Measurements from ENCODE around the gene FYN. TPM values are rescaled to one million over a fixed set of nuclear protein-coding genes. Genes with fewer than 3 reads are reported as not detected.

FYN gene
- total RNA-seq, 2 donors from 2014 or later, result 287 to 304 TPM

DNA sequence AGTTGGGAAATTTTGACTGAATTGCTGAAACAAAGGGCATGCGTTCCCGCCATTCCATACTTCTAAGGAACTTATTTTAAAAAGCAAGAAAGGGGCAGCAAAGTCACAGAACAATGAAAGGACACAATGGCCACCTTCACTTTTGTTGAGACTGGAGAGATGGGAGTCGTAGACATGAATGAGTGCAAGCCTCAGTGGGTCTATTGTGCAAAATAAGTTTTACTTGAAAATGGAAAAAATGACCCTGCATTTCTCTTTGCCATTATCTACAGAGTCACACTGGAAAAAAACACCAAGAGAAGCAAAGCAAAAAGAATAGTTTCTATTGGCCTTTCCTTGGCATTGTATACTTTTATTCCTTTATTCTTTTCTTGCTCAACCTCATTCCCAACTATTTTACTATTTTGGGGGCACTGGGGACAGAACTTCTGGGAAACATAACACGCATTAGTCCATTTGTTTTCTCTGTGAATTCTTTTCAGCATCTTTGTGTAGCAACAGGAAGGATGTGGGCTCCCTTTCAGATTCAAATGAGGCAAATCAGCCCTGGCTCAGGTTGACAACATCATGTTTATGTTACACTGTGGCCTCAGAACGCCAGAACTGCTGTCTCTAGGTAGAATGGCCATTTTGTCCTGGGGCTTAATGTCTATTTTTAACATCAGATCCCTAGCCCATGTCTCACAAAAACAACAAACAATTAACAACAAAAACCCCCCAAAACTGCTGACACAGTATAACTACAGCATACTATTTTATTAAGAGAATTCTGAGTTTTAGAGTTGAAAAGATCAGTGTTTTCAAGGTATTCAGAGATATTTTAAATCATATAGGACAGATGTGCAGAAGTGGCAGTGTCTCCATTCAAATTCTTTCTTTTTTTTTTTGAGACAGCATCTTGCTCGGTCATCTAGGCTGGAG lies 122.2 kb downstream of the FYN start:
- DNase-seq (ENCODE audit: low spot score in 2 of 2) (peak in 1 of 2 donors; percentile 56), ATAC-seq (peak; percentile 79 to 88)
- H3K36me3 Mint-ChIP-seq, result peaks cover 54 to 65% of the 10 kb centered on the region in 2 donors
- H3K27ac Mint-ChIP-seq, result peak overlapping the region; percentile 85 to 98
- peaks cover 0 to 4% of the 10 kb centered on the region in 2 donors for H3K9me3 Mint-ChIP-seq

DNA sequence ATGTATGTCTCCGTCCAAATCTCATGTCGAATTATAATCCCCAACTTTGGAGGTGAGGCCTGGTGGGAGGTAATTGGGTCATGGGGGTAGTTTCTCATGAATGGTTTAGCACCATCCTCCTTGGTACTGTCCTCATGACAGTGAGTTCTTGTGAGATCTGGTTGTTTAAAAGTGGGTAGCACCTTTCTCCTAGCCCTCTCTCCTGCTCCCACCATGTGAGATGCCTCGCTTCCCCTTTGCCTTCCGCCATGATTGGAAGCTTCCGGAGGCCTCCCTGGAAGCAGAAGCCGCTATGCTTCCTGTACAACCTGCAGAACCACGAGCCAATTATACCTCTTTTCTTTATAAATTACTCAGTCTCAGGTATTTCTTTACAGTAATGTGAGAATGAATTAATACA lies 123.1 kb downstream of the FYN start:
- no peak for DNase-seq (ENCODE audit: low spot score in 2 of 2)
- peak overlapping the region; percentile 85 to 98 for H3K27ac Mint-ChIP-seq
- peaks cover 0 to 4% of the 10 kb centered on the region in 2 donors for H3K9me3 Mint-ChIP-seq
- no peak for ATAC-seq
- H3K36me3 Mint-ChIP-seq, result peaks cover 51 to 61% of the 10 kb centered on the region in 2 donors

DNA sequence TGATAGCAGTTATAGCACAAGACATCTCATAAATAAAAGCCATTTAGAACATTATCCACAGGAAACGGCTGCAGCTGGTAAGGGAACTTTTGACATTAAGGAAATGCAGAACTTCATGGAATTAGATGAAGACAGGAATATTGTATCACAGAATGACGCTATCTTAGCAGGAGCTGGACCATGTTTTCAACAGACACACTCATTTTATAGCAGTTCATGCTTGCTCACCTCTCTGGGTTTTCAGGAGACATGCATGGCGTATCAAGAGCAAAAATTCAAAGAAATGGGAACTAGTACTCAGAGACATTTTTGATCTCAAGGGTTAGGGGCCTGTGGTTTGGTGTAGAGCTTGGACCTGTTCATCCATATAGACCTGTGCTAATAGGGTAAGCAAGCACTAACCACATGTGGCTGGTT lies 125.0 kb downstream of the FYN start:
- peaks cover 0 to 4% of the 10 kb centered on the region in 2 donors for H3K9me3 Mint-ChIP-seq
- H3K36me3 Mint-ChIP-seq, result peaks cover 41 to 57% of the 10 kb centered on the region in 2 donors
- no peak for ATAC-seq
- no peak for DNase-seq (ENCODE audit: low spot score in 2 of 2)
- peak overlapping the region; percentile 36 to 45 for H3K27ac Mint-ChIP-seq

DNA sequence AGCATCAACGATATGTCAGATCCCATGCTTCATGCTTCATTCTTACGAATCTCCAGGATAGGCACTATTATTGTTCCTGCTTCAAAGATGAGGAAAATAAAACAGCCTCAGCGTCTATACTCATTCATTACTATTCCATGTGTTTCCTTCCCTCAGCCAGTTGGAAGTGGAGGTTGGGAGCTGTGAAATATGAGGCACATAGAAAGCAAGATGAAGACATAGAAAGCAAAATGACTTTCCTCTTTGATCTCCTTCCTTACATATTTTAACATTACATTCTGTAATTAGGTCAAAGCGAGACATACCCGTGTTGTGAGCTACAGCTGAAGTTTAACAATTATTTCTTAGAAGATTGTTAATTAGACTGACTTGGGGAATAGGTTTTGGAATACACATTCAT lies 125.4 kb downstream of the FYN start:
- H3K9me3 Mint-ChIP-seq, result peaks cover 0 to 4% of the 10 kb centered on the region in 2 donors
- peak overlapping the region; percentile 36 to 45 for H3K27ac Mint-ChIP-seq
- ATAC-seq (no peak), DNase-seq (ENCODE audit: low spot score in 2 of 2) (no peak)
- peaks cover 38 to 57% of the 10 kb centered on the region in 2 donors for H3K36me3 Mint-ChIP-seq

DNA sequence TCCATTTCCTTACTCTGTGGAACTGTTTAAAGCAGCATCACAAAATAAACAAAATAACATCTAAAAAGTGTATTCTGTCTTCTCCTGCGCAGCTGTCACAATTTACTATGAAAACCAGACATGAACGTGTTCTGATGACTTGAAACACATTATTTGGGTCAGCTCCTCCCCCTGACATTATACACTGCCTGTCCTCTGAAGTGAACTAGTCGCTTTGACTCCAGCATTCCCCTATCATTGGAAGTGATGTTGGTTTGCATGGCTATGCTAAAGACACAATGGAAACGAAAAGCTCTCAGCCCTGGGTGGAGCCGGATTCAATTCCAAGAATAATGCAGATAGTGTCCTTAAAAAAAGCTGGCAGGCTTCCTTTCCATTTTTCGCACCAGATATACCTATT lies 125.9 kb downstream of the FYN start:
- peaks cover 0 to 3% of the 10 kb centered on the region in 2 donors for H3K9me3 Mint-ChIP-seq
- ATAC-seq (no peak), DNase-seq (ENCODE audit: low spot score in 2 of 2) (no peak)
- peak overlapping the region; percentile 36 to 45 for H3K27ac Mint-ChIP-seq
- H3K36me3 Mint-ChIP-seq, result peaks cover 34 to 57% of the 10 kb centered on the region in 2 donors

DNA sequence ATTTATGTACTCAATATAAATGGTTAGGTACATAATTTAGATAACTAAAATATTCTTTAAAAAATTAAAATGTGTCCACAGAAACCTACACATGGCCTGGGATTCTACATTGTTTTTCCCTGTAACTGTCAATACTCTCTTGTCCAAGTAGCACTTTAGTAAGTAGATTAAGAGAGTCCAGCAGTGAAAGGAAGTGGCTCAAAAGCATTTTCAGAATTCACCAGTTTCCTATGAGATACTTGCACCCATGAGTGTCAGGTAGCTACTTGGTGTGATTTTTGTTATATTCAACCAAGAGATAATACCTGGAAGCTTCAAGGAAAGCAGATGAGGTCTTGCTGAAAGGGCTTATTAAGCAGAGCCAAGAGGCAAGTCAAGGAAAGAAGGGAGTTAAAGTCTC lies 126.3 kb downstream of the FYN start:
- ATAC-seq (no peak), DNase-seq (ENCODE audit: low spot score in 2 of 2) (no peak)
- Mint-ChIP-seq H3K36me3 (peaks cover 31 to 57% of the 10 kb centered on the region in 2 donors), H3K9me3 (no peaks in the 10 kb centered on the region), H3K27ac (peak overlapping the region in 1 of 2 donors; percentile 36)

DNA sequence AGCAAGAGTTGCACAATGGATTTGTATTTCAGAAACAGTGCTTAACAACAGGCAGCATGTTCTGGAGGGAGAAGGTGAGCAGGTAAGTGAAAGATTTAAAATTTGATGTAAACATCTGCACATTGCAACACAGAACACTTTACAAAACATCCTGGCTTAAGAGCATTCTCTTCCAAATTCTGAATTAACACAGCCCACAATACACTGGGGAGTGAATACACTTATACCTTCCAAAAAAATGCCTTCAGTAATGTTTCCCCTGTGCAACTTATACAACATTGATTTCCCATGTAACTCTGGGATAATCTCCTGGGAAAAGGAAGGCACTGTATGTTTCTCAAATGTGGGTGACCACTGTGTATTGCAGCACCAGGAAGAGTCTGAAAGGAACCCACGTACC lies 127.6 kb downstream of the FYN start:
- ATAC-seq (no peak), DNase-seq (ENCODE audit: low spot score in 2 of 2) (no peak)
- peak overlapping the region; percentile 66 to 84 for H3K27ac Mint-ChIP-seq
- H3K36me3 Mint-ChIP-seq, result peaks cover 40 to 68% of the 10 kb centered on the region in 2 donors
- H3K9me3 Mint-ChIP-seq, result no peaks in the 10 kb centered on the region

DNA sequence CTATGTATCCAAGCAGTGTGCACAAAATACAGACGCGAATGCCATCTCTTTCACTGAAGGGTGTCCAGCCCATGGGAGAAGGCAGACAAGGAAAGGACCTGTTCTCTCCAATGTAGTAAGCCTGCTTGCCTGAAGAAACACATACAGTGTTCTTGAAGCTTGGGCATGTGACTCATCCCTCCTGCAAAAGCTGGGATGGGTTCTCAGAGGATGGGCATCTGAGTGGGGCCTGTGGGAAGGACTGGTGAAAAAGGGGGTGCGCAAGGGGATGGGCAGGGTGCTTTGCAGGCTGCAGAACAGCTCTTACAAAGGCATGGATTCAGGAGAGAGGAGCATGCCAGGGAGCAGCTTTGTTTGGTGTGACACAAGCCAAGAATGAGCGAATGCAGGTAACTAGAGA lies 128.1 kb downstream of the FYN start:
- Mint-ChIP-seq H3K36me3 (peaks cover 39 to 68% of the 10 kb centered on the region in 2 donors), H3K27ac (peak overlapping the region; percentile 66 to 84), H3K9me3 (no peaks in the 10 kb centered on the region)
- no peak for DNase-seq (ENCODE audit: low spot score in 2 of 2)
- ATAC-seq, result no peak

DNA sequence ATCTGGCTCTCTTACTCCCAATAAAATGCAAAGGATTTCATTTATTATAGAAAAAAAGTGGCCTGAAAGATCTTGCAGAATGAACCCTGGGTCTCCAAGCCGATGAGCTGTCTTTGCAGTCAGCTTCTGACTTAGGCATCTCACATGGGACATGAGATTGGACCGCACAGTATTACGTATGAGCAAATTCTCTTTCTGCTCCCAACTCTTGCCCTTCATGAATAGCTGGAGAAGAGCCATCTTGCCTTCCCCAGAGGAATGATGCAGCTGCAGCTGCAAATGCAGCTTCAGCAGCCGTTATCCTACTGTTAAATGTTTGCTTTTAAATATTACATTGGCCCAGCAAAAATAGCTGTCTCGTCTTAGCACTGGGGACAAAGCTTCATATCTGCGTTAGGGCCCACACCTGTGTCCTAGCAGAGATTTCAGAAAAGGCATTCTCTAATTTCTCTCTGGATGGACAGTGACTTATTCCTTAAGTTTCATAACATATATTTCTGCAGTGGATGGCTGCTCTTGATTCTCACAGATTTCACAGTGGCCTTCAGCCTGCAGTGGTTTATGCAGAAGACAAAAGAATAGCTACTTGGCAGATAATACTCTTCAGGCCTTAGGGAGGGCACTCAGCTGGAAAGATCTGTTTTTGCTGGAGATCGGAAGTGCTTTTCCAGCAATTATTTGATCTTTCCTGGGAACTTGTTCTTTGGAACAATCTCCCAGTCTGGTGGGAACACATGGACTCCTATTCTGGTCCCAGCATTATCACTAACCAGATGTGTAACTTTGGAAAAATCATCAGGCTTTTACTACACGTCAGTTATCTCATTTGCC lies 129.2 kb downstream of the FYN start:
- no peak for DNase-seq (ENCODE audit: low spot score in 2 of 2)
- H3K9me3 Mint-ChIP-seq, result no peaks in the 10 kb centered on the region
- peak overlapping the region in 1 of 2 donors; percentile 41 for H3K27ac Mint-ChIP-seq
- no peak for ATAC-seq
- H3K36me3 Mint-ChIP-seq, result peaks cover 39 to 73% of the 10 kb centered on the region in 2 donors

DNA sequence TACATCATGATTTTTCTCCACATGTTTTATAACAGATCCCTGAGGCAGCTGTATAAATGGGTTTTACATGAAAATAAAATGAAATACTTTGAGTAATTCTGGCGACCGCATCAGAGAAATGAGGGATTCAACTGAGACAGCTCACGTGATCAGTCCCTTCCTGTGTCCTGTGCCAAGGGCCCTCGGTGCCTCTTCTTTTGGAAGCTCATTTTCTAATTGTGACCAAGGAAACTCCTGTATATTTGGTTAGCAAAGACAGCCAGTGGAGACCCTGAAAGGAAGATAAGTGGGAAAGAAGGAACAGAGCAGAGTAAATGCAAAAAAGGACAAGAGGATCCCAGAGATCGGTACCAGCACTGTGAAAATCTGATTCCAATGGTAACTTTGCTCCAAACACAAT lies 129.9 kb downstream of the FYN start:
- Mint-ChIP-seq H3K9me3 (no peaks in the 10 kb centered on the region), H3K36me3 (peaks cover 42 to 72% of the 10 kb centered on the region in 2 donors), H3K27ac (no peak overlapping the region)
- DNase-seq (ENCODE audit: low spot score in 2 of 2), result no peak
- ATAC-seq, result no peak

DNA sequence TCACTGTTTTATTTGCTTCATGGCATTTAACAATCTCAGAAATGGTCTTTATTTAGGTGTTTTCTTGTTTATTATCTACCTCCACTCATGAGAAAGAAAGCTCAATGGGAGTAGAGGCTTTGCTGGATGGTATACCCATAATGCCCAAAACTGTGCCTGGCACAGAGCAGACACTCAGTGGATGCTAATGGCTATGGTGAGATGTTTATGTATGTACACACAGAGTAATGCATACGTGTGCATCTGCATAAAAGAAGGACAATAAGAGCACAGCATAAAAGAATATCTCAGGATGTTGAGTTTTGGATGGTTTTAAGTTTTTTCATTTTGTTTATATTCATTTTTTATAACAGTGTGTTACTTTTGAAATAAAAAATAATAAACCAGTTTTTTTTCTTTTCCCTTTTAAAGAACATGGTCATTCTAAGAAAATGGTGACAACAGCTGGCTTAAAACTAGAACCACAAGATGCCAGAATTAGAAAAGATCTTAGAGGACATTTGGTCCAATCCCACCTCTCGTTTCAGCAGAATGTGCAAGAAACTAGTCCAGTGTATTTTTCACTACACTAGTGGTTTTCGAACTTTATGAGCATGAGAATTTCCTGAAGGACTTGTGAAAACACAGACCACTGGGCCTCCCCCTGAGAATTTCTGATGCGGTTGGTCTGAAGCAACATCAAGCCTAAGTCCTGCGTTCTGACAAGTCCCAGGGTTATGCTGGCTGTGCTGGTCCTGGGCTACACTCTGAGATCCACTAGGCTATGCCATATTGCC lies 131.9 kb downstream of the FYN start:
- Mint-ChIP-seq H3K27ac (peak overlapping the region; percentile 45 to 73), H3K9me3 (no peaks in the 10 kb centered on the region), H3K36me3 (peaks cover 39 to 70% of the 10 kb centered on the region in 2 donors)
- no peak for DNase-seq (ENCODE audit: low spot score in 2 of 2)
- no peak for ATAC-seq

DNA sequence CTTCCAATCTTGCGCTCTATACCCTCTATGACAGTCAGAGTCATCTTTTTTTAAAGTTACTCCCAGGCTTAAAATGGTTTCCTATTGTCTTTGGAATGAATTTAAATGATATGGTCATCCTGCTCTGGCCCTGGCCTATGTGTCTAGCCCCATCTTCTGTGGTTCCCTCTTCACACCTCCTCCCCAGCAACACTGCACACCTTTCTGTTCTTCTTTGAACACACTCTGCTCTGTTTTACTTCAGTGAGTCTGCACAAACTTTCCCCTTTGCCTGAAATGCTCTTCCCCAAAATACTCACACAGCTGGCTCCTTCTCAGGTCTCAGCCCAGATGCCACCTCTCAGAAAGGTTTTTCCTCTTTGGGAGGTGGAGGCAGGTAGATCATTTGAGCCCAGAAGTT lies 132.7 kb downstream of the FYN start:
- no peaks in the 10 kb centered on the region for H3K9me3 Mint-ChIP-seq
- H3K36me3 Mint-ChIP-seq, result peaks cover 43 to 78% of the 10 kb centered on the region in 2 donors
- no peak for ATAC-seq
- peak overlapping the region; percentile 70 to 73 for H3K27ac Mint-ChIP-seq
- no peak for DNase-seq (ENCODE audit: low spot score in 2 of 2)

DNA sequence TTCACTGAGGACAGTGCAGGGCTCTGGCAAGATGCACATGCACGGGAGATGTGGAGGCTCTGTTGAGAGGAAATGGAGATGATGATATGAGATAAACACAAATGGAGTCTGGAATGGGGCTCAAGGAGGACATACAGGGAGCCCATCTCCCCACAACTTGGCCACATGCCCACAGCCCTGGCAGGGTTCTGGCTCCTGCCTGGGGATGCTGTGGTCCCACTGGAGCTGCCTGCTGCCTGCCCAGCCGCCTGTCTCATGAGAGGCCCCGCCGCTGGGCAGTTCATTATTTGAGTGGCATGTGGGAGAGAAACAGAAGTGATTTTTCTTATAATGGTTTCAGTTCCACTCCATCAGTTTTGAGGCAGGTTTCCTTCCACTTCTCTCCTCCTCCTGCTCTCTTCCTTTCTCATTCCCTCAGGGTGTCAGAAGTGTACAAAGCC lies 134.0 kb downstream of the FYN start:
- DNase-seq (ENCODE audit: low spot score in 2 of 2) (no peak), ATAC-seq (no peak)
- H3K27ac Mint-ChIP-seq, result peak overlapping the region; percentile 73 to 86
- peaks cover 49 to 84% of the 10 kb centered on the region in 2 donors for H3K36me3 Mint-ChIP-seq
- H3K9me3 Mint-ChIP-seq, result peaks cover 0 to 7% of the 10 kb centered on the region in 2 donors

DNA sequence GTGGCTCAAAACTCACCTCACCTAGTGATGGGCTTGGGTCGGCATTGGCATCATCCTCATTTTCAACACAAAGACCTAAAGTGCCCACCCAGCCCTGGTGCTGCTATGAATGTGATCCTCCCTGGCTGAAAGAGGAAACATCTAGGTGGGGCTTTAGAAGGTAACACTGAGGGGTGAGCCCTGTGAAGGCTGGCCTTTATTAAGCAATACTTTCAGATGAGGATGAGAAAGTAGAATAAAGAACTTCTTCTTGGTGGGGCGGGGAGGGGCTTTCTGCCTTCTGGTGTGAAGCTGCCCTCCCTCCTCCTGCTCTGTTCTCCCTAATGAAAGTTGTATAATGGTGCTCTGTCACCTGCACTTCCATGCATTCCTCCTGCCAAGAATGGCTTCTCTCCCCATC lies 134.6 kb downstream of the FYN start:
- peaks cover 0 to 7% of the 10 kb centered on the region in 2 donors for H3K9me3 Mint-ChIP-seq
- H3K27ac Mint-ChIP-seq, result peak overlapping the region; percentile 73 to 86
- no peak for ATAC-seq
- DNase-seq (ENCODE audit: low spot score in 2 of 2), result no peak
- peaks cover 49 to 85% of the 10 kb centered on the region in 2 donors for H3K36me3 Mint-ChIP-seq

DNA sequence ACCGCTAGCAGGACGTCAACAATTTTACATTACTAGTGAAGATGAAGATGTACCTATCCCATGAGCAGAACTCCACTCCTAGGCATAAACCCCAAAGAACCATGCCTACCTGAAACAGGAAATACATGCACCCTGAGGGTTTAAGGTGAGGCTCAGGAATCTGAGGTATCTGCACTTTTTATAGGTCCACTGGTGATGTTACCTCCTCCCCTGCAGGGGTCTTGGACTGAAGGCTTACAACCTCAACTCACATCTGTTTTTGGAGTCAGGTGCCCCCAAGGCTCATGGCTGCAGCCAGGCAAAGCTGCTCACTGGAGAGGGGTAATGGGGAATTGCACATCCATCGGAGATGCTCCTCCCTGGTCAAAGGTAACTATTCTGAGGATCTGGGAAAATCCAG lies 135.1 kb downstream of the FYN start:
- no peak for ATAC-seq
- Mint-ChIP-seq H3K27ac (peak overlapping the region; percentile 73 to 86), H3K36me3 (peaks cover 45 to 84% of the 10 kb centered on the region in 2 donors), H3K9me3 (peaks cover 0 to 9% of the 10 kb centered on the region in 2 donors)
- no peak for DNase-seq (ENCODE audit: low spot score in 2 of 2)

DNA sequence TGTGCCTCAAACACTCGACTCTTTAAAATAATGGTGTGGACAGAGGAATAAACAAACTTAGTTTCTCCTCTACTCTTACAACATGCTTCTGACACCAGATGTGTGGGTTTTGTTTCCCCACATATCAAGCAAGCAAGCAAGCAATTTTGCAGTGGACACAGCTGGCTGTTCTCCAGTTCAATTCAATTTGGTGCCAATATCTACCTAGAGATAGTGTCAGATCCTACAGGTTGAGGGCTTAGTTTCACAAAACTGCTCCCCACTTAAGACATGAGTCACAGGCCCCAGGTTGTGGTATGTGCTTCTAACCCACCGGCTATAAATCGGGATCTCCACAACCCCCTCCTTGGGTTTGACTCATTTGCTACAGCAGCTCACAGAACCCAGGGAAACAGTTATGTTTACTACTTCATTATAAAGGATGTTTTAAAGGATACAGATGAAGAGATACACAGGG lies 136.2 kb downstream of the FYN start:
- H3K27ac Mint-ChIP-seq, result peak overlapping the region; percentile 61 to 73
- ATAC-seq (peak; percentile 87 to 90), DNase-seq (ENCODE audit: low spot score in 2 of 2) (peak in 1 of 2 donors; percentile 40)
- H3K9me3 Mint-ChIP-seq, result peaks cover 0 to 11% of the 10 kb centered on the region in 2 donors
- H3K36me3 Mint-ChIP-seq, result peaks cover 44 to 84% of the 10 kb centered on the region in 2 donors

Measured in activated naive CD4-positive, alpha-beta T cell treated with anti-CD3 and anti-CD28 coated beads, Interleukin-2, amount 50 U/mL, for 72 hours (primary cell).